Keratinocyte (primary cell): ENCODE results near the gene SCYGR3. TPM values are rescaled to one million over a fixed set of nuclear protein-coding genes. Genes with fewer than 3 reads are reported as not detected.

Experiments used
- DNase-seq: peaks from one replicate; pipeline ENCODE4 v3.0.0-alpha.2; 2011; ENCODE audit warnings: low read depth, missing footprints, low spot score
- FAIRE-seq: peaks from 2 replicates; lab custom pipeline; 2011; peaks lifted over from hg19 to GRCh38; lab: Jason Lieb, UNC
- H2AFZ ChIP-seq: 2 replicates; pipeline ENCODE4 v1.6.0; 2012; ENCODE audit warnings: low read length, control low read depth, inconsistent platforms; ENCODE audit not compliant: control insufficient read depth
- H3K27ac ChIP-seq: 2 replicates; pipeline ENCODE4 v1.5.1; 2011; ENCODE audit warnings: low read length; ENCODE audit not compliant: control insufficient read depth, insufficient read depth
- H3K27me3 ChIP-seq: 3 replicates; pipeline ENCODE4 v1.6.0; 2011; ENCODE audit warnings: low read length; ENCODE audit not compliant: control insufficient read depth, insufficient read depth; ENCODE audit errors: extremely low read depth
- H3K36me3 ChIP-seq, 2 experiments: 2 replicates in 1 of 2; 3 replicates in 1 of 2; pipeline ENCODE4 v1.5.1; 2011; ENCODE audit warnings: low read length in 2 of 2, mild to moderate bottlenecking in 1 of 2; ENCODE audit not compliant: control insufficient read depth in 2 of 2, insufficient read depth in 2 of 2; ENCODE audit errors: extremely low read depth in 1 of 2
- H3K4me1 ChIP-seq: 3 replicates; pipeline ENCODE4 v1.5.1; 2011; ENCODE audit warnings: low read length; ENCODE audit not compliant: control insufficient read depth, insufficient read depth; ENCODE audit errors: extremely low read depth
- H3K4me2 ChIP-seq: 3 replicates; pipeline ENCODE4 v1.6.0; 2011; ENCODE audit warnings: low read depth, low read length; ENCODE audit not compliant: control insufficient read depth, insufficient read depth; ENCODE audit errors: extremely low read depth
- H3K4me3 ChIP-seq, 3 experiments: fragments of 200-600 bp in 1 of 3; sonication (generic) in 1 of 3; 2 replicates in 2 of 3; 3 replicates in 1 of 3; pipeline ENCODE4 v1.5.1; 2011 to 2016; ENCODE audit warnings: low read length in 3 of 3, mild to moderate bottlenecking in 3 of 3, control low read depth in 2 of 3, inconsistent platforms in 1 of 3, low read depth in 1 of 3, mixed read lengths in 1 of 3, mixed run types in 1 of 3, moderate library complexity in 1 of 3; ENCODE audit not compliant: control insufficient read depth in 2 of 3, insufficient read depth in 2 of 3; ENCODE audit errors: extremely low read depth in 1 of 3
- H3K79me2 ChIP-seq: 2 replicates; pipeline ENCODE4 v1.6.0; 2012; ENCODE audit warnings: low read length; ENCODE audit not compliant: control insufficient read depth, insufficient read depth
- H3K9ac ChIP-seq: 3 replicates; pipeline ENCODE4 v1.6.0; 2011; ENCODE audit warnings: low read length; ENCODE audit not compliant: control insufficient read depth, insufficient read depth; ENCODE audit errors: extremely low read depth
- H3K9me1 ChIP-seq: 3 replicates; pipeline ENCODE4 v1.6.0; 2011; ENCODE audit warnings: low read length; ENCODE audit not compliant: control insufficient read depth, insufficient read depth; ENCODE audit errors: extremely low read depth
- H3K9me3 ChIP-seq: 2 replicates; pipeline ENCODE4 v1.5.1; 2012; ENCODE audit warnings: low read depth, low read length; ENCODE audit not compliant: control insufficient read depth
- H4K20me1 ChIP-seq: 3 replicates; pipeline ENCODE4 v1.6.0; 2011; ENCODE audit warnings: low read length; ENCODE audit not compliant: control insufficient read depth, insufficient read depth; ENCODE audit errors: extremely low read depth
- CTCF ChIP-seq, 3 experiments: IDR thresholded peaks in 1 of 3; conservative IDR thresholded peaks in 1 of 3; optimal IDR thresholded peaks in 1 of 3; 2 replicates in 2 of 3; 3 replicates in 1 of 3; pipeline versions ENCODE3 to v1.5.1; 2011; ENCODE audit warnings: low read length in 3 of 3, mild to moderate bottlenecking in 3 of 3, moderate library complexity in 2 of 3, control low read depth in 1 of 3, inconsistent platforms in 1 of 3; ENCODE audit not compliant: insufficient read depth in 2 of 3; ENCODE audit errors: extremely low read depth in 1 of 3
- EZH2 ChIP-seq: IDR thresholded peaks from one replicate; pipeline ENCODE4 v1.6.1; 2012; ENCODE audit warnings: inconsistent platforms, mild to moderate bottlenecking, low read length, moderate library complexity
- dilution Hi-C: fragments of 300-500 bp; cut with MboI; formaldehyde crosslinking; loops from one replicate; pipeline ENCODE4 v1.7.0; 2020; ENCODE audit warnings: low sequenced_read_pairs; ENCODE audit not compliant: extremely low pct_ligation_motif_present
- polyA plus RNA-seq, 5 experiments: library from polyadenylated mRNA; depleted of rRNA in 3 of 5; stranded (reverse) in 3 of 5; stranded (forward) in 1 of 5; unstranded in 1 of 5; fragments of >200 nt; gene quantifications; 1 replicate in 1 of 5; 2 replicates in 3 of 5; 3 replicates in 1 of 5; pipeline versions ENCODE4 v1.2.1 to v1.2.3, GENCODE V29; 2011 to 2012; ENCODE audit warnings: missing spikeins in 2 of 5, low read depth in 1 of 5, low replicate concordance in 1 of 5

The SCYGR3 gene
- polyA plus RNA-seq, 1 donor (not counting 4 experiments of a cell fraction or from before 2014, with no cell fraction given) = not detected

- Histone ChIP-seq H3K9me3 (no peaks in the 10 kb centered on the region), H3K9me1 (no peaks in the 10 kb centered on the region), H4K20me1 (no peaks in the 10 kb centered on the region), H3K36me3 (no peaks in the 10 kb centered on the region), H3K4me1 (no peaks in the 10 kb centered on the region), H2AFZ (no peak overlapping the region), H3K27ac (no peak overlapping the region), H3K4me2 (no peak overlapping the region), H3K9ac (no peak overlapping the region), H3K4me3 (no peak overlapping the region), H3K27me3 (no peaks in the 10 kb centered on the region), H3K79me2 (no peaks in the 10 kb centered on the region)
- FAIRE-seq = no peak
- no peak for DNase-seq
- dilution Hi-C loops = no loop called here
- TF ChIP-seq CTCF (optimal IDR thresholded peaks at IDR 0.05 in 1 of 3, IDR thresholded peaks at IDR 0.05 in 1 of 3, conservative IDR thresholded peaks at IDR 0.05 in 1 of 3; ENCODE audit: extremely low read depth in 1 of 3, insufficient read depth in 2 of 3, low read length in 3 of 3) = no peak
- TF ChIP-seq EZH2 = no peak
Measured at GRCh38 chr2:227616631-227617030, 2.0 kb upstream of the SCYGR3 start.

- Histone ChIP-seq H3K27me3 (no peaks in the 10 kb centered on the region), H3K4me2 (no peak overlapping the region), H3K9me3 (no peaks in the 10 kb centered on the region), H3K9ac (no peak overlapping the region), H3K4me3 (no peak overlapping the region), H3K36me3 (no peaks in the 10 kb centered on the region), H3K79me2 (no peaks in the 10 kb centered on the region), H3K9me1 (no peaks in the 10 kb centered on the region), H3K4me1 (no peaks in the 10 kb centered on the region), H3K27ac (no peak overlapping the region), H4K20me1 (no peaks in the 10 kb centered on the region), H2AFZ (no peak overlapping the region)
- TF ChIP-seq CTCF (optimal IDR thresholded peaks at IDR 0.05 in 1 of 3, IDR thresholded peaks at IDR 0.05 in 1 of 3, conservative IDR thresholded peaks at IDR 0.05 in 1 of 3; ENCODE audit: extremely low read depth in 1 of 3, insufficient read depth in 2 of 3, low read length in 3 of 3) = no peak
- FAIRE-seq (no peak), DNase-seq (no peak)
- dilution Hi-C loops = no loop called here
Measured at GRCh38 chr2:227615906-227616305, 1.3 kb upstream of the SCYGR3 start.
